GM12878 (cell line): ENCODE data around the gene RPL29.

Experiments used
- CTCF ChIP-seq, 3 experiments: IDR thresholded peaks in 2 of 3; conservative IDR thresholded peaks in 1 of 3; 2 replicates each; pipeline ENCODE4 v1.5.1; 2011; ENCODE audit warnings: low read depth in 3 of 3, low read length in 3 of 3, mild to moderate bottlenecking in 3 of 3, control low read depth in 2 of 3, moderate library complexity in 2 of 3, inconsistent platforms in 1 of 3, mixed read lengths in 1 of 3; ENCODE audit not compliant: control insufficient read depth in 2 of 3, insufficient read depth in 1 of 3; ENCODE audit errors: extremely low read depth in 1 of 3
- HDAC6 ChIP-seq: fragments of 200-600 bp; sonication (generic); IDR thresholded peaks from one replicate; pipeline ENCODE4 v1.8.0; 2017; ENCODE audit warnings: antibody characterized with exemption; ENCODE audit not compliant: unreplicated experiment
- POU2F2 ChIP-seq: IDR thresholded peaks from 3 replicates; pipeline ENCODE4 v1.6.1; 2011; ENCODE audit warnings: low read depth, mild to moderate bottlenecking, low read length, borderline replicate concordance
- TARDBP ChIP-seq: IDR thresholded peaks from 2 replicates; pipeline ENCODE4 v1.6.1; 2016; ENCODE audit warnings: borderline replicate concordance
- USF1 ChIP-seq: IDR thresholded peaks from 2 replicates; pipeline ENCODE4 v1.6.1; 2011; ENCODE audit warnings: borderline replicate concordance, low read depth, mild to moderate bottlenecking, moderate library complexity, mixed read lengths, low read length; ENCODE audit not compliant: insufficient read depth; ENCODE audit errors: extremely low read length
- ZBTB11 ChIP-seq: fragments of 450-650 bp; formaldehyde crosslinking; IDR thresholded peaks from 2 replicates; pipeline ENCODE4 v1.5.0; 2022; ENCODE audit warnings: mild to moderate bottlenecking, missing genetic modification characterization
- ZNF217 ChIP-seq: fragments of 450-650 bp; IDR thresholded peaks from 2 replicates; pipeline ENCODE4 v1.6.1; 2017; ENCODE audit warnings: antibody characterized with exemption, mild to moderate bottlenecking

DNA sequence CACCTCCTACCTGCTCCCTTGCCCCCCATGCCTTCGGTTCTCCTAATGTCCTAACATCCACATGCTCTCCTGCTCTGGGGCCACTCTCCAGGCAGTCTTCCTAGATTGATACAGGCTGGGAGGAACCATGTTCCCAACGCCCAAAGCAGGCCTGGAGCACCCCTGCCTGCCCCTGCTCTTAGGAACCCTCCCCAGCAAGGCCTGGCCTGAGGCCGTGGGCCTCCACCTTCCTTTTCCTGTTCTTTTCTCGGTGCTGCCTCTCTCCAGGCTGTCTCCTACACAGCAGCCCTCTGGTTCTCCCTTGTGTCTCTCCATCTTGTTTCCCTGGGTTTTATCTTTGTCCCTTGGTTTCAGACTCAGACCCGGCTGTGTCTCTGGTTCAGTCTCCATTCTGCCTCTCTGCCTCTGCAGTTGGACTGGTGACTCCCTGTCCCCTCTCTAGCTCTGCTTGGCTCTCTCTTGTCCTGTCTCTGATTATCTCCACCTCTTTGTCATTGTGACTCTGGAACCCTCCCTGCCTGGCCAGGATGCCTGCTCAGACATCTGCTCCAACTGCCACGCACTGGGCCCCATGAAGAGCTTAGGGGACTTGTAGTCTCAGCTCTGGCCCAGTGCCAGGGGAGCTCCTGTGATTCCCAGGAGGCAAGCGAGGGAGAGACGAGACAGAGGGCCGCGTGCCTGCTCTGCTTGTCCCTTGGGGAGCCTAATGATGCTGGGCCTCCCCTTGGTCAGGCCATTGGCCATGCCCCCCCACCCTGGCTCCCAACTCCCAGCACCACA is 26.0 kb upstream of the RPL29 start:
- TF ChIP-seq ZBTB11 (no peak), POU2F2 (no peak), HDAC6 (no peak), CTCF (IDR thresholded peaks at IDR 0.05 in 2 of 3, conservative IDR thresholded peaks at IDR 0.05 in 1 of 3; ENCODE audit: control insufficient read depth in 2 of 3, extremely low read depth in 1 of 3, insufficient read depth in 1 of 3, low read depth in 3 of 3, low read length in 3 of 3) (no peak), USF1 (no peak), ZNF217 (no peak), TARDBP (no peak)
